ENCODE measurements around the gene RHD.
A peak's percentile ranks its signal among the peaks of the same experiment; 100 is the strongest.
"Not testable (repeated sequence)": the region's sequence is repeated elsewhere in the genome, so short reads cannot be mapped to it uniquely, and the experiment has no call there.

DNA sequence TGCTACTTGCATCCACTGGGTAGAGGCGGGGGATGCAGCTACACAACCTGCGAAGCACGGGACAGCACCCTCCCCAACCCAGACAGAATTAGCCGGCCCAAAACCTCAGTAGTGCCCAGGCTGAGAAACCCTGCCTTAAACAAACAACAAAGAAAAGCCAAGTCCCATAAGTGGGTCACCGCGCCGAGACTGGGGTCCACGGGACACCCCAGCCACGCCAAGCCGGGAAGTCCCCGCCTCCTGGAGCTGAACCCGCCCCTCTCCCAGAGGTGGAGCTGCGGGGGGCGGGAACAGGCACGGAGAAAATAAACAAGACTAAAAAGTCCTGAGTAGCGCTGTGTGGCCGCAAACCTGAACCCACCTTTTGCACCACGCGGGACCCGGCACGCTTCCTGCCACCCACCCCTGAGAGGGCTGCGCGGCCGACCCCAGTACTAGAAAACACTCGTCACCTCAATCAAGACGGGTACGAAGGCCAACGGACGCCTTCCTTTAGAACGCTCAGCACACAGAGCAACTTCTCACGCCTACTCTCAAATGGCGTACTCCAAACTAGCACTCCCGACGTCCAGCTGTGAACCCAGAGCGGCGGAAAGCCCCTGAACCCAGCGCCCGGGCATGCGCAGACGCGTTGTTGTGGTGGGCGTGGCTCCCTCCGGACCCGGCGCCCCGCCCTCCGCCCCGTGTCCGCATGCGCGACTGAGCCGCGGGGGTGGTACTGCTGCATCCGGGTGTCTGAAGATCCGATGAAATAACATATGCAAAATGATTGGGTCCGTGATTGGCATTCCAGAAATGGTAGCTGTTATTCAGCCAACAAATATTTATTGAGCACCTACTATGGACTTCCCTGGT lies 4.8 kb upstream of the RHD start:
- TF ChIP-seq POLR2AphosphoS5 (IDR thresholded peaks at IDR 0.05) = peak in 1 of 4 donors; percentile 73
- TF ChIP-seq, protein P1, sequence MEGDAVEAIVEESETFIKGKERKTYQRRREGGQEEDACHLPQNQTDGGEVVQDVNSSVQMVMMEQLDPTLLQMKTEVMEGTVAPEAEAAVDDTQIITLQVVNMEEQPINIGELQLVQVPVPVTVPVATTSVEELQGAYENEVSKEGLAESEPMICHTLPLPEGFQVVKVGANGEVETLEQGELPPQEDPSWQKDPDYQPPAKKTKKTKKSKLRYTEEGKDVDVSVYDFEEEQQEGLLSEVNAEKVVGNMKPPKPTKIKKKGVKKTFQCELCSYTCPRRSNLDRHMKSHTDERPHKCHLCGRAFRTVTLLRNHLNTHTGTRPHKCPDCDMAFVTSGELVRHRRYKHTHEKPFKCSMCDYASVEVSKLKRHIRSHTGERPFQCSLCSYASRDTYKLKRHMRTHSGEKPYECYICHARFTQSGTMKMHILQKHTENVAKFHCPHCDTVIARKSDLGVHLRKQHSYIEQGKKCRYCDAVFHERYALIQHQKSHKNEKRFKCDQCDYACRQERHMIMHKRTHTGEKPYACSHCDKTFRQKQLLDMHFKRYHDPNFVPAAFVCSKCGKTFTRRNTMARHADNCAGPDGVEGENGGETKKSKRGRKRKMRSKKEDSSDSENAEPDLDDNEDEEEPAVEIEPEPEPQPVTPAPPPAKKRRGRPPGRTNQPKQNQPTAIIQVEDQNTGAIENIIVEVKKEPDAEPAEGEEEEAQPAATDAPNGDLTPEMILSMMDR (IDR thresholded peaks at IDR 0.05) = not testable (repeated sequence)

Measured in sigmoid colon (tissue), 4 donors.